ENCODE results near the gene SLC38A6. TPM values are rescaled to one million over a fixed set of nuclear protein-coding genes. Genes with fewer than 3 reads are reported as not detected.

SLC38A6 gene
- total RNA-seq, 2 experiments from 2014 or later: 15.8 to 16.8 TPM

- POLR2A ChIA-PET: interaction anchor here (0.6 kb wide), 1 partner anchor 319 kb away, joined by 3 read pairs; no protein-coding TSS in a partner anchor
- intact Hi-C loops (cut with micrococcal nuclease; ENCODE audit: unreplicated experiment): no loop called here
- Histone ChIP-seq H3K4me3 (ENCODE audit: low read depth, low read length, poor library complexity, severe bottlenecking) (no peak overlapping the region), H3K9me2 (ENCODE audit: insufficient read depth, low read length) (no peaks in the 10 kb centered on the region), H4K20me1 (ENCODE audit: insufficient read depth, low read length) (no peaks in the 10 kb centered on the region), H3K4me2 (ENCODE audit: low read length) (no peak overlapping the region), H3K27ac (ENCODE audit: low read depth, low read length, poor library complexity, severe bottlenecking) (no peak overlapping the region), H3K9me3 (ENCODE audit: low read length) (0 out of 2 replicates have a peak, but pooled peaks cover 5% of the 10 kb centered on the region), H3K79me2 (ENCODE audit: insufficient read depth, low read depth, low read length) (no peaks in the 10 kb centered on the region), H3K36me3 (ENCODE audit: insufficient read depth, low read length) (no peaks in the 10 kb centered on the region), H3K4me1 (ENCODE audit: insufficient read depth, low read length, poor library complexity, severe bottlenecking) (peaks cover 28% of the 10 kb centered on the region), H2AFZ (ENCODE audit: low read length) (no peak overlapping the region)
- TF ChIP-seq EZH2phosphoT487 (IDR thresholded peaks at IDR 0.05; ENCODE audit: borderline replicate concordance, low read depth, low read length): no peak
- TF ChIP-seq CTCF (conservative IDR thresholded peaks at IDR 0.05; ENCODE audit: low read length): no peak
- BruUV-seq (replicated peaks): no TSS peak
- DNase-seq (ENCODE audit: low spot score): no peak
- CTCF ChIA-PET (ENCODE audit: unreplicated experiment): no interaction called here
Measured at GRCh38 chr14:61099216-61099835, 118.3 kb downstream of the SLC38A6 start.

GRCh38 chr14:61101803-61102548 is 120.9 kb downstream of the SLC38A6 start:
- Histone ChIP-seq H3K79me2 (ENCODE audit: insufficient read depth, low read depth, low read length) (no peaks in the 10 kb centered on the region), H3K4me3 (ENCODE audit: low read depth, low read length, poor library complexity, severe bottlenecking) (peak overlapping the region; percentile 19), H3K4me2 (ENCODE audit: low read length) (peak overlapping the region; percentile 65), H3K9me3 (ENCODE audit: low read length) (0 out of 2 replicates have a peak, but pooled peaks cover 16% of the 10 kb centered on the region), H3K27ac (ENCODE audit: low read depth, low read length, poor library complexity, severe bottlenecking) (no peak overlapping the region), H4K20me1 (ENCODE audit: insufficient read depth, low read length) (no peaks in the 10 kb centered on the region), H3K36me3 (ENCODE audit: insufficient read depth, low read length) (no peaks in the 10 kb centered on the region), H3K9me2 (ENCODE audit: insufficient read depth, low read length) (no peaks in the 10 kb centered on the region), H3K4me1 (ENCODE audit: insufficient read depth, low read length, poor library complexity, severe bottlenecking) (peaks cover 28% of the 10 kb centered on the region), H2AFZ (ENCODE audit: low read length) (peak overlapping the region; percentile 91)
- no peak for TF ChIP-seq EZH2phosphoT487 (IDR thresholded peaks at IDR 0.05; ENCODE audit: borderline replicate concordance, low read depth, low read length)
- no peak for TF ChIP-seq CTCF (conservative IDR thresholded peaks at IDR 0.05; ENCODE audit: low read length)
- intact Hi-C loops (cut with micrococcal nuclease; ENCODE audit: unreplicated experiment): no loop called here
- peak; percentile 35 for DNase-seq (ENCODE audit: low spot score)
- no TSS peak for BruUV-seq (replicated peaks)
- ChIA-PET POLR2A (no interaction called here), CTCF (ENCODE audit: unreplicated experiment) (no interaction called here)

Small RNA genes within 50 kb of the gene (small RNA-seq; reads per million reads assigned to genes)
- gene RNU6-398P: not detected

Other genes starting within 250 kb of the SLC38A6 start
- gene MNAT1, start 246.5 kb upstream of the SLC38A6 start, total RNA-seq (2014; rRNA removed; shearing (Covaris generic)): 58.5 and 72.0 TPM in 2 replicates
- 60.9 TPM in 2 replicates for gene MNAT1, start 246.5 kb upstream of the SLC38A6 start, total RNA-seq (2022)
- gene TRMT5, start 166 bp upstream of the SLC38A6 start, total RNA-seq (2014; rRNA removed; shearing (Covaris generic)): 7.0 and 17.6 TPM in 2 replicates
- gene TRMT5, start 166 bp upstream of the SLC38A6 start, total RNA-seq (2022): 12.8 and 14.5 TPM in 2 replicates